Fibroblast of skin of right biceps (primary cell): ENCODE data around the gene CD74.
"Not testable (repeated sequence)": the region's sequence is repeated elsewhere in the genome, so short reads cannot be mapped to it uniquely, and the experiment has no call there.

Source experiments
- DNase-seq: peaks from one replicate; pipeline ENCODE4 v3.0.0-alpha.2; 2013

The CD74 gene

GRCh38 chr5:150412319-150413175 is at the start of gene CD74:
Gene CD74 (minus strand): TSS chr5:150412910. CDS start chr5:150412749, 161 bp downstream.
- DNase-seq, result no peak

- DNase-seq, result no peak
Observed at GRCh38 chr5:150461231-150461630, 48.5 kb upstream of the CD74 start.

DNA sequence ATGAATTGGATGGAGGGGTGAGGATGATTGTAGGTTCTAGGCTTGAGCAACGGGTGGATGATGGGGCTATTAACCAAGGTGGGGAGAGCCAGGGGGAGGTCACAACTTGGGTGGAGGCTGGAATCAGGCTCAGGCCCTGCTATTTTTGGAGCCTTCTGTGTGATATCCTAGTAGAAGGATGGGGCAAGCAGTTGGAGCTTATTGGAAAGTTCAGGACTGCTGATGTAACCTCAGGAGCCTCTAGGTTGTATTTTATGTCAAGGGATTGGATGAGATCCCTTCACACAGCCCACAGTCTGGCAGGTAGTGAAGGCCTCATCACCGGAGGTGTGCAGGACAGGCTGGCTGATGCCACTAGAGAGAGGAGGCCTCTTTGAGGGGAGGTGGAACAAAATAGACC is 48.1 kb upstream of the CD74 start:
- DNase-seq, result no peak

DNA sequence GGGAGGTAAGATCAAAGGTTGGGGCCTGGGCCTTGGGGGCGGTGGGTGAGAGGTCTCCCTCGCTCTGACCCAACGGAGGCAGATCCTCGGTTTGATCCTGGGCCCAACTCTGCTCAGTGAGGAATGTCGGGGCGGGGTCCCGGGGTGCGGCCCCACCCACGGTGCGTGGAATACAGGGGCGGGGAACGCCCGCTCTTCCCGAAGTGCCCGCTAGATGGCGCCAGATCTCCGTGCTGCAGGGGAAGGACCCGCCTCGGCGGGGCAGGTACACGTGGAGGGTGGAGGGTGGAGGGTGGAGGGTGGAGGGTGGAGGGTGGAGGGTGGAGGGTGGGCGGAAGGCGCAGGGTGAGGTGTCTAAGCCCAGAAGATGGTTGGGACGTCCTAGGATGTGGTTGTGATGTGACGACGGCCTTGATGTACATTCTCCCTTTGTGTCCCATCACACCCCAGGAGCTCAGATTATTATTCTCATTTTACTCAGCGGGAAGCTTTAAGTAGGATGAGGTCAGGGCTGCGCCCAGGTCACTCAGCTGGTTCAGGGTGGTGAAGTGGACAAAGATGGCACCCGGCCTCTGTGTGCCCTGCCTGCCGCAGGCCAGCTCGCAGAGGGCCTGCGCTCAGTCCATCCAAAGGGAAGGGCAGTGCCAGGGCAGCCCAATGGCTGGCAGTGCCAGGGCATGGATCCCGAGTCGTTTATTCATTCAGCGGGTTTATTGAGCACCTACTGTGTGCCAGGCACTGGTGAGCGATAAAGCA is 46.3 kb upstream of the CD74 start:
- DNase-seq, result peak; percentile 73

GRCh38 chr5:150457562-150458240 is 45.0 kb upstream of the CD74 start:
- DNase-seq, result no peak

GRCh38 chr5:150457121-150457520 is 44.4 kb upstream of the CD74 start:
- DNase-seq, result no peak

DNA sequence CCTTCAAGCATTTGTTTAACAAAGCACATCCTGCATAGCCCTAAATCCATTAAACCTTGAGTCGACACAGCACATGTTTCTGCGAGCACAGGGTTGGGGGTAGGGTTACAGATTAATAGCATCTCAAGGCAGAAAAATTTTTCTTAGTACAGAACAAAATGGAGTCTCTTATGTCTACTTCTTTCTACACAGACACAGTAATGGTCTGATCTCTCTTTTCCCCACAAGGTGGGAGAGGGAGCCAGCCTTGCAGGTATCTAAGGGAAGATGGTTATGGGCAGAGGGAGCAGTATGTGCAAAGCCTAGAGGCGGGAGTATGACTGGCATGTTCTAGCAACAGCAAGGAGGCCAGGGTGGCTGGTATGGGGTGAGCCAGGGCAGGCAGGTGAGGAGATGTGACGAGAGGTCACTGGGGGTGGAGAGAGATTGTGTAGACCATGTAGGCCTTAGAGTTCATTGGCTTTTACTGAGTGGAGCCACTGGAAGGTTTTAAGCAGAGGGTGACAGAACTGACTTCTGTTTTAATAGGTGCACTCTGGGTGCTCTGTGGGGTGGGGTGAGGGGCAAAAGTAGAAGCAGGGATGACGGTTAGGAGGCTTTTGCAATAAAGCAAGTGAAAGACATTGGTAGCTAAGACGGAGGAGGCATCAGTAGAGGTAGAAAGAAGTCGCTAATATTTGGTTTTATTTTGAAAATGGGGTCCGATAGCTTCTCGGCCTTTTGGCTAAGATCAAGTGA is 42.0 kb upstream of the CD74 start:
- no peak for DNase-seq

GRCh38 chr5:150454027-150454426 is 41.3 kb upstream of the CD74 start:
- not testable (repeated sequence) for DNase-seq

DNA sequence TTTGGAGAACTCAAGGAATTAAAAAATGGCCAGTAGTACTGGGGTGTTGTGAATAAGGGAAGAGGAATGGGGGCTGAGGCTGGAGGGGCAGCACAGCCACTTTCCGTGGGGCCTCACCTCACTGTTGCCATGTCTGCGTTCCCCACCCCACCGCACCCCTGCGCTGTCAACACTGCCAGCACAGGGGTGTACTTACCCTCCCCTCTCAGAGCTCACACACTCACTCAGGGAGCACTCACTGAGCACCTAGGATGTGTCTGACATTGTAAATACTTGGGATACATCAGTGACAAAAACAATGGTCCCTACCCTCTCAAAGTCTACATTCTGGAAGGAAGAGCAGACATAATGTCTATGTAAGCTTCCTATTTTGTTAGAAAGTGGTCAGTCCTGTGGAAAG is 40.2 kb upstream of the CD74 start:
- DNase-seq, result no peak

GRCh38 chr5:150451594-150451993 is 38.9 kb upstream of the CD74 start:
- no peak for DNase-seq

DNA sequence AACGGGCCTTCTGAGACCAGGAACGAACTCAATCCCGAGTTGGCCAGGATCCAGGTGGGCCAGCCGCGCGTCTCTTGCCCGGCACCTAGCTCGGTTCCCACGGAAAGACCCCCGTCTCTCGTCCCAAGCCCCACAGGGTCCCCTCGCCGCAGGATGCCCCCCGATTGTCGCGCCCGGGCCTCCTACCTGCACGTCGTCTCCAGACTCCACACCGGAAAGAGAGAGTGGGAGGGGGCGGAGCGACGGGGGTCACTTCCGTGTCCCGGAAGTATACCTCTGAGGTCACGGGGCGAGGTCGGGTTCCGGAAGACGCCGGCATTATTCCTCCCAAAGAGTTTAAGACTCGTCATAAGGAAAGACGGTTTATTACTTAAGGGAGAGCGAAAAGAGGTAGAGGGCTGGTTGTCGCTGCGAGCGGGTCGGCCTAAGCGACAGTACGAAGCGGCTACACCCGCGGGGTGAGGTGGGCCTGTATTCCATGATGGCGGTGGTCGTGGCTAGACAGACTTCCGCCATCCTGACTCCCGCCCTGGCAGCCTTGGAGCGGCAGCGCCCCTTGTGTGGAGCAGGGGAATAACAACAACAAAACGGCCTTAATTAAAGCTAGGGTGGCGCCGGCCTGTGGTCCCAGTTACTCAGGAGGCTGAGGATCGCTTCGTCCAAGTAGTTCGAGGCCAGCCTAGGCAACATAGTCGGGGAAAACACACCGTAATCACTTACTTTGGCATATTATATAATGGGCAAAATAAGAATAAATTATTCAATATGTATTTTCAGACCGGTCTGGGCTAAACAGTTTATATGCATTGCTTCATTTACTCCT is 37.0 kb upstream of the CD74 start, which contains the start of gene RPS14:
Gene RPS14 (minus strand): TSS at position 223 of the 823 bp plus-strand sequence. CDS start 2,006 bp downstream, outside the sequence.
- peak; percentile 94 for DNase-seq

GRCh38 chr5:150448952-150449516 is 36.3 kb upstream of the CD74 start:
- no peak for DNase-seq

DNA sequence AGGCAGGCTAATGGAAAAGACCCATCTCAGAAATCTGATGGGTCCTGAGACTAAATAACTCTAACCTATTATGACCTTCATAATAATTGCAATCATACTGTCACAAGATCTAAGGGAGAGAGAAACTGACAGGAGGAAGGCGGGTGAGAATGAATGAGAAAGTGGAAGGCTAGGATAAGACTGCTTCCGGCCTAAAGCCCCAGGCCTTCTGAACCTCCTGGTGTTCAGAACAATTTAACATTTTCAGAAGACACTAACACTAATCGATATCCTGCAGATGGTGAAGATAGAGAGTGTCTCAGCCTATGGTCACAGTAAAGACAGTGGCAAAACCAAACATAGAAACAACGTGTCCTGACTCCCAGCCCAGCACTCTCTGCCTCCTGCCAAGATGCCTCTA is 35.6 kb upstream of the CD74 start:
- no peak for DNase-seq

DNA sequence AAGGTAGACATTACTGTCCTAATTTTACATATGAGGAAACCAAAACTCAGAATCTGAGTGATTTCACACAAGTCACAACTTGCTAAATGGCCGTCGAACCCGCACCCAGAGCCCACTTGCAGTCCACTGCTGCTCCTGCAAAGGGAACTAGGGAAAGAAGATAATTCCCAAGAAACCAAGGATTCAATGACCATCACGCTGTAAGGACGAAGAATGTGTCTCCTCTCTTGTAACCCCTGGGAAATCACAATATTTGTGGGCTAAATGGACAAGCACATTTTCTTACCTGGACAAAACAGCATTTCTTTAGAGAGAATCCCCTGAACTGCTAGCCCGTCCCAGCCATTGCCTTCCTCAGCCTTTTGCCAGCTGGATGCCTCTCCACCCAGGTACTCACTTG is 34.5 kb upstream of the CD74 start:
- DNase-seq, result no peak

GRCh38 chr5:150446583-150446982 is 33.9 kb upstream of the CD74 start:
- no peak for DNase-seq

DNA sequence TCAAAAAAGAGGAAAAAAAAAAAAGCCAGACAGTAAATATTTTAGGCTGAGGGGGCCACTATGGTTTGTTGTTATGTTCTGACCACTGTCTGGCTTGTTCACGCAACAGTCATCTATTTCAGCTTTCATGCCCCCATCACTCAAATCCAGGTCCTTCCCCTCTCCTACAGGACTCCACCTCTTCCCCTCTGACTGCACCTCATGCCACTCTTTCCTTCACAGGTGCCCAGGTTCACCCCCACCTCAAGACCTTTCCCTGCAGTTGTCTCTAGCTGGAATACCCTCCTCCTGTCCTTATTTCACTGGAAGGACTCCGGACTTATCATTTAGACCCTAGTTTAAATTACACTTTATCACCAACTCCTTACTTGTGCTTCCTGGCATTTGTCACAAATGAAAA is 33.4 kb upstream of the CD74 start:
- DNase-seq, result no peak

DNA sequence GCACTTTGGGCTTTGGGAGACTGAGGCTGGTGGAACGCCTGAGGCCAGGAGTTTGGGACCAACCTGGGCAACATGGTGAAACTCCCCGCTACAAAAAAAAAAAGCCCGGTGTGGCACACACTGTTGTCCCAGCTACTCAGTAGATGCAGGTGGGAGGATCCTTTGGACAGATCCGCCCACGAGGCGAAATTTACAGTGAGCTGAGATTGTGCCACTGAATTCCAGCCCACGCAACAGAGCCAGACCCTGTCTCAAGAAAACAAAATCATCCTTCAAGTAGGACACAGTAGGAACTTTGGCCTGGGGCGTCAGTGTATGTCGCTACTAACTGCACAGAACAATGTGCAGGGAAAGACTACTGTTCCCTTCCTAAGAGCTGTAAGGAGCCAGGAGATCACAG is 32.1 kb upstream of the CD74 start:
- DNase-seq, result no peak

DNA sequence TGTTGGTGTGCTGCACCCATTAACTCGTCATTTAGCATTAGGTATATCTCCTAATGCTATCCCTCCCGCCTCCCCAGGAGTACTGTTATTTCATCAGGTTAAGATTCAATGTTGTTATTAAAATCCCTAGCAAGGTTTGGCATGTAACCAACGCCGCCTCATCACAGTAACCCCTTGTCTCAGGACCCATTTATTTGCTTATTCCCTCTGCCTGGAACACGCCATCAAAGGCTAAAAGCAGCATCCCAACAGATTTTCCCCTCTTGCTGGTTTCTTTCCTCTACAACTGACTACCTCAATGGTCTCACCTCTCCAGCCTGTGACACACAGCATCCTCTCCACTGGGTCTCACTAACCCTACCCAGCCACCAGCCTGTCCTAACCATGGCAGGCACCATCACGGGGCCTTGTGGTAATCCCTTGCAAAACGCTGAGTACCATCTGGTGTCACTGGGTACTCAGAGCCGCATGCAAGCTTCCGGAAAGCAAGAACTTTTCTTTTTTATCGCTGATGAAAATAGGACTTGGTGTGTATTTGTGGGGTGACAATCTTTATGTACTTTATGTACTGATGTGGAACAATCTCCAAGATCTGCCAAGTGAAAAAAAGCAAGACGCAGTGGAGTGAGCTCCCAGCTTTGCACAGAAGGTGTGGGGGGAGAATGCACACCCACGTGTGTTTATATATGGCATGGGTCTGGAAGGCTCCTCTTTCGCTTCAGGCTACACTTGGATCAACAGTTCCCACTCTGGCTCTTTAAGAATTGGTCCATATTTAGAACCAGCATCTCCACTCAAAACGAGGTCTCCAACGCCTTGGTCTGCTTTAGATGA is 30.7 kb upstream of the CD74 start:
- no peak for DNase-seq

GRCh38 chr5:150442699-150443080 is 30.0 kb upstream of the CD74 start:
- DNase-seq, result no peak
